Activated CD4-positive, alpha-beta T cell treated with anti-CD3 and anti-CD28 coated beads for 1 hour (primary cell): ENCODE results near the gene HCN1.

ENCODE experiments used
- DNase-seq: peaks from one replicate; pipeline ENCODE4 v3.0.0-alpha.2; 2020

The HCN1 gene

GRCh38 chr5:45696206-45696836 is at the start of gene HCN1:
TSS of gene HCN1 (minus strand) at chr5:45696380.
- no peak for DNase-seq

- DNase-seq: no peak
Observed at GRCh38 chr5:45741110-45741509, 44.9 kb upstream of the HCN1 start.

DNA sequence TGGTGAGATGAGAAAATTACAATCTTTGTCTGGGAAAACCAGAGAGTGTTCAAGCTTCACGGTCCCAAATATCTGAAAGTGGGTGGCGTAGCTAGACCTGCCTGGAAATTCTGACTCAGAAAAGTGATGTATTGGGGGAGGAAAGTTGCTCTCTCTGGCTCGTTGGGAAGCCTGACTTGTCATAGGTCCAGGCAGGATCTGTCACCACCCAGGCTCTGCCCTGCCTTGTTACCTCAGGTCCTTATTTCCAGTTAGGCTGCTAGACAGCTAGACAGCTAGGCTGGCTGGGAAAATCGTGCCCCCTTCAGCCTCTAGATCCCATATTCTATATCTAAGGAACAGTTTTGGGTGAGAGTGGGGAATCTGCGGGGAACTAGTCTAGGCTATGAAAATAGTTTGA is 41.0 kb upstream of the HCN1 start:
- DNase-seq: no peak

DNA sequence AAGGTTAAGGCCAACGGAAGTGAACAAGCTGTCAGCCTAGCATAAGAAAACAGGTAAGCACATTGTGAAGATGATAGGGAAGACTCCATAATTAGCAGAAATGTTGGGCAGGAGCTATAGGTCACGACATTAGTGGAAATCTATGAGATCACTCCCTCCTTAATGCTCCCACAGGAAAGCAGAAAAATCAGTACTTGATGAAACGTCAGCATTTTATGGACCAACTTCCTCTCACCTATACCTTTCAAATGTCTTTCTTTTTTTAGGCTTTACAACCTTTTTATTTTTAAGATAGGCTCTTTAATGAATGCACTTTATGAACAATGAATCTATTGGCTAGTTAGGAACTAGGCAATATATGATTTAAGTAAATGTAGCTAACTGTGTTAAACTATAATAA is 29.4 kb upstream of the HCN1 start:
- DNase-seq: no peak

GRCh38 chr5:45697201-45697600 is 1.0 kb upstream of the HCN1 start:
- DNase-seq: no peak

DNA sequence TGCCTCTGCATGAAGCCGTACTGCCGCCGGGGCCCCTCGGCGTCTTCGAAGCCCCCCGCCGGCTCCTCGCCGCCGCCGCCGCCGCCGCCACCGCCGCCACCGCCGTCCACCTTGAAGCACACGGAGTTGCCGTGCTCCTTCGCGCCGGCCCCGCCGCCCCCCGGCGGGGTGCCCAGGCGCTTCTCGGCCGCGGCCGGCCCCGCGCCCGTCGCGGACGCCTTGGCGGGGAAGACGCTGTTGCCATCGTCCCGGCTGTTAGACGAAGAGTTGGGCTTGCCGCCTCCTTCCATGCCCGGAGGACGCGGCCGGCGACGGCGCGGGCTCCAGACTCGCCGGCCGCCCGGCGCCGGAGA is 400 bp downstream of the HCN1 start:
- no peak for DNase-seq

DNA sequence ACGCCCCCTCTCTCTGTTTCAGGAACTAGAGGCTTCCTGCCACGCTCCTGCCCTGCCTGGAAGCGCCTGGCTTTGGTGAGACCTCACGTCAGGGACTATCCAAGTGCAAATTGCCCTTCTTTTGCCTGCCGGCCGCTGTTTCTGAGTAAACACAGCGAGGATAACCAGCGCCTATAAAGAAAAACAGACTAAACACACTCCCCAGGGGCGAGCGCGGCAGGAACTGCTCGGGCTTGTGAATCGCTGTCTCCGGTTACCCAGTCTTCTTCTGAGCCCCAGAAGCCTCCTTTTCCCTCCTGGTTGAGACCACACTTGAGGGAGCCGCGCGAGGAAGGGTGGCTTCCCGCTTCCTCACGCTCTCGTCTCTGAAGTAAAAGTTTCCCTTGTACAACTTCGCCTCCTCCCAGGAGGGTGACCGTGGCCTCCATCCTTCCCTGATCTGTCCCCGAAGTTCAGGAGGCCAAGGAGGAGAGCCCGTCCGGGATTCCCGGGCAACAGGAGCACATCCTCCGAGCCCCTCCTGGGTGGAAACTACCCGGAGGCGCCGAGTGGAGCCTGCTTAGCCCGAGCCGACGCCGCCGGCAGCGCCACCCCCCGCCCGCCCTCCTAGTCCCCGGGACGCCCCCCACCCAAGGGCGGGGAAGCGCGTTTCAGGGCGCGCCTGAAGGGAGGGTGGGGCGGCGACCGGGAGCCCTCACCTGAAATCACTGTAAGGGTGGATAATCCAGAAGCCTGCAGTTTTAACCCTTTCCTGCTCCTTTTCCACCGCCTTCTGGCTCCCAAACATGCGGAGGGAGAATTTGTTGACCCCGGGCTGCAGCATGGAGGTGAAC is 993 bp downstream of the HCN1 start:
- DNase-seq: no peak

- DNase-seq: no peak
Observed at GRCh38 chr5:45694255-45694814, 1.8 kb downstream of the HCN1 start.

DNA sequence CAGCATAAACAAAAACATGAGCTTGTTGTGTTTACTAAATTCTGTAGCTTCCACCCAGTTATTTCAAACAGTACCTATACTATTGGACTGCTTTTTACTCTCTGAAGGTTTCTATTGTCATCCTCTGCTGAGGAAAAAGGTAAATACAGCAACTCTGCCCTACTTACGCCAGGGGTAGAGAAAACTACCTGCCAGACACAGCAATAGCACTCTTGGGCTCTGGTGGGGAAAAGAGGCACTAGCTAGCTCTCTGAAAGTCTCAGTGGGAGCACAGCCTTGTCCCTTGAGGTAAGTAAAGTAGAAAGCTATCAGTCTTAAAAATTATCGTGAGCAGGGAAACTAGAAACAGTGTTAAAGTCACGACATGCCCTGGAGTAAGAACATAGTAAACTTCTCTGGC is 3.7 kb downstream of the HCN1 start:
- no peak for DNase-seq

DNA sequence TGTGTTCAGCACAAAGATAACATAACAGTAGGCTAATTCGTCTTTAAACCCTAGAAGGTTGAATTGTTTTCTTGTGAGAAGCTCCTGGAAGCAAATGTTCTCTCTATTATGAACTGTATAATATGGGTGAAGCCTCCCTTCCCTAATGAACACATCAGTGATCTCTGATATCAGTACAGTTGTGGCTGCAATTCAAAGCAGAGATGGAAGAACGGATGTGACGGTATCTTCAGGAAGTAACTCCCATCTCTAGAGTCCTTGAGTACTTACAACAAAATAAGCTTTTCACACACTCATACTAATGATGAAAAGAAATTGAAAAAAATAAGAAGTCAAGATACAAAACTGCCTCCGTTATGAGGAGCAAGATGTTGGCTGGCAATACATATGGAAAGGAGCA is 4.5 kb downstream of the HCN1 start:
- no peak for DNase-seq

DNA sequence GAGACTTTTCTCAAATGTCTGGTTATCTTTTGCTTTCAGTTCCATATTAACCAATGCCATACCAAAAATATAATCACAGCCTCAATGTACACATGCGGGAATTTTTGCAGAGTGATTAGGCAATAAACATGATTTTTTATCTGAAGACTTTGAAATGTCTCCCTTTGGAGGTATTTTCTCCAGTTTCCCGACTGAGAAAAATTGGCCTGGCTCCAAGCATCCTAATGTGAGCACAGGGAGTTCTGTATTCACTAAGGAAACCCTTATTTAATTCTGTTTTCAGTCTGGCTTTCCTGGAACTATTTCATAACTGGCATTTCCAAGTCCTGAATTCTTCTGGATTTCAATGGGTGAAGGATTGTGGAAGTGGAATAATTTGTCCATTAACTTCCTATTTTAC is 8.5 kb downstream of the HCN1 start:
- no peak for DNase-seq

DNA sequence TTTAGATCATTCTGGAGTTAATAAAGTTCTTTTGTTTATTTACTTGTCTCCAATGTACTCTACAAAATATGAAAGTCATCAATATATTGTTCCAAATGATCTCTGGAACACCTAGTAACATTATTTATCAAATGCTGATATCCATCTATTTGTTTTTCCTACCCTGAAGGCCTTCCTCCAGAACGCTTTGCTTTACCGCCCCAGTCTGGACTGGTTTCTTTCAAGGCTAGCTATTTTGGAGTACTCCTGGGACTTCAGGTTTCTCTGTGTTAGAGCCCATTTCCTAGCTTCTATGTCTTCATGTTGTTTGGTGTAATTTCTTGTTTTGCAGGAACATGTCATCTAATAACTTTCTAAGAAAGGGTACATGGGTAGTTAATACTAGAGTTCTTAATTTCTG is 9.6 kb downstream of the HCN1 start:
- no peak for DNase-seq

- no peak for DNase-seq
Observed at GRCh38 chr5:45684118-45684517, 12.1 kb downstream of the HCN1 start.

DNA sequence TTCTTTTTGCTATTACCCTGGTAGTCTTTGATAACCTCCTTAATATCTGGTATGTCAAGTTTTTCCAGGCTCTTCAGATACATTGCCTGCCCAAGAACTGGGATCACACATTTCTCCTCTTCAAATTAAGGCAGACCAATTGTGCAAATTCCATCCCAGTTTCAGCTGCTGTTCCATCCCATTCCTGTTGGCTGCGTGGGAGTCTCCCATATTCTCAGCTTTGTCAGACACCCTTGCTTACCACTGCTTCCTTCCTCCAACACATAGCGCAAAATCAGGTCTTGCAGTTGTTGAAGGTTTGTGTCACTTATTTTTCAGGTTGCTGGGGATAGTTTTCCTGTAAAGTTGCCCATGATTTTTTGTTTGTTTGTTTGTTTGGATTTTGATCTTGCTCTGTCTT is 15.2 kb downstream of the HCN1 start:
- no peak for DNase-seq

DNA sequence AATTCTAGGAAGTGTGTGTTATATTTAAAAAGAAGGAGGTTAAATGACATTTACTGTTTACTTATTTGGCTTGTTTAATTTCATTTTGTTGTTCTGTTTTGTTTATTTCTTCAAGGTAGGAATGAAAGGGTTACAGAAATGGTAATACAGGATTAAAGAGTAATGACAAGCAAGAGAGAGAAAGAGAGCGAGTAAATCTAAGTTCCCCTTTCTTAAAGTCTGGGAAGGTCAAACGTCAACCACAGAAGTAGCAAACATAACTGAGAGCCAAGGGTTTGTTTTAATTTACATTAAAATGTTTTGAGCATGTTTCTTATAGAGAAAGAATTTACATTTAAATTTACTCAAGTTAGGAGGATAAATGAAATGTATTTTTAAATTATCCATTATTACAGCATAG is 18.7 kb downstream of the HCN1 start:
- no peak for DNase-seq

DNA sequence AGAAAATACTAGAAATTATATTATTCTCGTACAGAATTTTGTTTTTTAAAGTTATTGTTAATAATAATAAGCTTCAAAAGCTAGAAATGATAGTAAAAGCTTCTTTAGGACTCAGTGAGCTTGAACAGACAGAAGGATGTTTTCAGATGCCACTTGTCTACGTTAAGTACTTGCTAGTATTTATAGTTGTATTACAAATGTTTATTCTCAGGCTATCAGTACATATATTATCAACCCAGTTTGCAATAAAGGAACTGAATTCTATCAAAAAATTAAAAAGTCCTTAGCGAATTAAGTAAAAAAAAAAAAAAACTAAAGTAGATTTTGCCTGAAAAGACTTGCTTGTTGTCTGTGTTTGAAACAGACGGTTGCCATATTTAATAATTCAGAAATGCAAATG is 23.9 kb downstream of the HCN1 start:
- DNase-seq: no peak

GRCh38 chr5:45648744-45649143 is 47.4 kb downstream of the HCN1 start:
- DNase-seq: no peak

DNA sequence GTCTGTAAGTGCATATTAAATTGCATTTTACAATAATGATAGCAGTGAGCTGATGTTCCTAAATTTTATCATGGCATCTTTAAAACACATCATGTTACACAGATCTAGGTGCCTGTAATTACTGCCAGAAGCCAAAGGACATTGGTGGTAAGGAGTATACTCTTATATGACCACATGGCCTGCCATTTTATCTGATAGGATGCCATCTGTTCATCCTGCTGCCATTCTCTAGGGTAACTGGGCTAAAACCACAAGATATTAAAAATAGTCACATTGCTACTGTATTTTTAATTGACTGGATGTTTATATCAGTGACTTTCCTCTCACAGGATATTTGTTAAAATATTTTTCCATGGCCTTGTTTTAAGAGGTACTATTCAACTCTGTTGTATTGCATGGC is 53.1 kb downstream of the HCN1 start:
- no peak for DNase-seq

- DNase-seq: no peak
Observed at GRCh38 chr5:45642370-45642769, 53.8 kb downstream of the HCN1 start.

GRCh38 chr5:45639040-45639439 is 57.1 kb downstream of the HCN1 start:
- DNase-seq: no peak

DNA sequence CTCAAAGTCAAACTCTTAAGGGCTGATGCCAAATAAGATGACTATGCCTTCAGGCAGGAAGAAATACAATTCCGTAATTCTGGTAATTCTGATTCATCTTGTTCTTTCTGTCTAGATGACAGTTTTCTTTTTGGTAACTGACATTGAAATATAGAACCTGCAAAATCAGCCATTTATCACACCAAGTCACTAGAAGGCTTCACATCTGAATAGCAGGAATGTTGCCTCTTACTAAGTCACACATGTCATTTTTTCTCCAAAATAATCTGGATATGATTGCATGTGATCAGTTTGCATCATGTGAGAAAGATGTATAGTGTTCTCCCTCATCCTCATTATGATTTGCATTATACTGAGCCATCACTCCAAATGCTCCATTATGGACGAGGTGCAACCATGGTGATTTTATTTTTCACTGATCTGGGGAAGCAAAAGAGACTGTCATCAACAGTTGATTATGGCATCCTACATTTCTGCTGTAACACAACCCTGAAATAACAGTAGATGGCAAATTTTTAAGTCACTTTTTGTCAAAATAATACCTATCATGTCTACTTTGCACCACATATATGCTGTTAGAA is 69.0 kb downstream of the HCN1 start:
- DNase-seq: no peak

- DNase-seq: no peak
Observed at GRCh38 chr5:45623832-45624231, 72.3 kb downstream of the HCN1 start.

DNA sequence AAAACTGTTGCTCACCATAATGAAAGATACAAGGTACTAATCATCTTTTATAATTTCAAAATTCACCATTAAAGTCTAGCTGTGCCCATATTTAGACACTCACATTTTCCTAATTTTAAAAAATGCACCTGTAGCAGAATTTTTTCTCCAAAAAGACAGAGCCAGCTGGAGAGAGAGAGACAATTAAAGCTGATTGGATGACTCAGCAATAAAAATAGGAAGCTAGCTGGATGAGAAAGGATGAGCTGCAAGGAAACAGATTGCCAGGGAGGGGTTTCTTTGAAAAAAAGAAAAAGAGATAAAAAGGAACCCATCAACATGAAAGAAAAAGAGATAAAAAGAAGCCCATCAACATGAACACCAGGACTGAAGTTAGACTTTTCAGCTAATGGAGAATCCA is 73.8 kb downstream of the HCN1 start:
- DNase-seq: no peak

DNA sequence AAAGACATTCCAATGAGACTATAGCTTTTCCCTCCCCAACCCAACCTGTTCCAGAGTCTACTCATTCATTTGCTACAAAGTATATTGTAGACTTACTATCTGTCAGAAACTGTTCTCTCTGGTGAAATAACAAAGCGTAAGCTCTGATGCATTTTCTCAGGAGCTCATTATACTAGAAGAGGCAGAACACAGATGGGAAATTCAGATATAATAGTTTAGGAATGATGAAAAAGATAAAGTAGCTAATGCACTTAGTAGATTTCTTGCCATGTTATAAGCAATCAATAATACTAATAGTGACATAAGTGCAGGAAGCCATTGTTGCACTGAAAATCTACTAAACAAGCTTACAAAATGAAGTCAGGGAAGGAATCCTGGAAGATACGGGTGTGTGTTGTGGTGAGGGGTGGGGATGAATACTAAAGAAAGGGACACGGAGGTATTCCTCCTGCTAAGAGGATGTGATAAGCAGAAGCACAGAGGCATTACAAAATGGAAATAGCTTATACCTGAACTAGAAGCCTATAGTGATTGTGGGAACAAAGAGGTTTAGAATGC is 78.2 kb downstream of the HCN1 start:
- DNase-seq: no peak
